ENCODE results near the gene GJC3.

GRCh38 chr7:99969298-99969697 is 39.9 kb upstream of the GJC3 start:
- TF ChIP-seq CTCF (IDR thresholded peaks at IDR 0.05) (no peak), POLR2A (IDR thresholded peaks at IDR 0.05) (no peak)
